ENCODE measurements around the gene FAM3D. TPM values are rescaled to one million over a fixed set of nuclear protein-coding genes. Genes with fewer than 3 reads are reported as not detected.

Gene FAM3D
- total and polyA plus RNA-seq, 2 of the 8 experiments (the other 6 are each of a cell fraction or from before 2014, with no cell fraction given), result not detected

GRCh38 chr3:58657036-58657520 is 9.5 kb downstream of the FAM3D start:
- whole genome bisulfite sequencing, 2 experiments (ENCODE audit: extremely low coverage in 1 of 2, insufficient coverage in 1 of 2, insufficient read length in 1 of 2, insufficient replicate concordance in 2 of 2, low coverage in 1 of 2, low lambda C conversion rate in 2 of 2, missing lambda C conversion rate in 1 of 2), result 74% methylated on average over 9 of the region's 9 CpGs; no CpG with 5 or more reads in 1 of the 2 experiments
- H4K8ac ChIP-seq (ENCODE audit: extremely low read depth, insufficient read depth, low read length), result no peak overlapping the region
- H2BK5ac ChIP-seq (ENCODE audit: low read depth, low read length), result no peak overlapping the region
- H2BK15ac ChIP-seq (ENCODE audit: low read length), result no peak overlapping the region
- H4K20me1 ChIP-seq (replicated peaks in 1 of 2; ENCODE audit: control insufficient read depth in 1 of 2, insufficient read depth in 2 of 2, low read length in 2 of 2), result peaks cover 0 to 2% of the 10 kb centered on the region in 2 experiments
- H3K56ac ChIP-seq (replicated peaks; ENCODE audit: insufficient read length, low read depth, low read length), result no peak overlapping the region
- no peak for DNase-seq (ENCODE audit: low read depth in 1 of 2, low spot score in 2 of 2)
- H2AK5ac ChIP-seq (ENCODE audit: low read depth, low read length), result no peak overlapping the region
- CTCF ChIA-PET (ENCODE audit: partially characterized antibody), result interaction anchor here (4.4 kb wide), 1 partner anchor 75 kb away, joined by 12 read pairs; no protein-coding TSS in a partner anchor
- H3K79me2 ChIP-seq (ENCODE audit: control insufficient read depth in 1 of 2, insufficient read depth in 2 of 2, low read length in 2 of 2), result no peaks in the 10 kb centered on the region
- H3K36me3 ChIP-seq (ENCODE audit: control insufficient read depth in 2 of 4, insufficient read depth in 4 of 4, low read length in 3 of 4), result no peaks in the 10 kb centered on the region
- H3K9ac ChIP-seq (replicated peaks in 1 of 4; ENCODE audit: extremely low read depth in 1 of 4, low read depth in 3 of 4, low read length in 3 of 4), result no peak overlapping the region
- H2BK20ac ChIP-seq (ENCODE audit: low read length), result no peak overlapping the region
- no peak overlapping the region for H2BK120ac ChIP-seq (replicated peaks; ENCODE audit: low read depth, low read length)
- no peak for FAIRE-seq
- no peak overlapping the region for H3K4ac ChIP-seq (replicated peaks; ENCODE audit: insufficient read length, low read depth, low read length)
- POLR2A ChIA-PET (ENCODE audit: partially characterized antibody), result no interaction called here
- H3K4me1 ChIP-seq (replicated peaks in 1 of 4; ENCODE audit: control insufficient read depth in 3 of 4, insufficient read depth in 4 of 4, low read length in 3 of 4), result no peaks in the 10 kb centered on the region
- H3K4me3 ChIP-seq (ENCODE audit: extremely low read depth in 1 of 4, insufficient read depth in 2 of 4, low read depth in 3 of 4, low read length in 4 of 4), result no peak overlapping the region
- H3K27me3 ChIP-seq (replicated peaks in 1 of 4; ENCODE audit: control insufficient read depth in 3 of 4, extremely low read depth in 1 of 4, insufficient read depth in 3 of 4, low read length in 3 of 4), result no peaks in the 10 kb centered on the region
- H3K14ac ChIP-seq (ENCODE audit: insufficient read length), result no peak overlapping the region
- H3K18ac ChIP-seq (ENCODE audit: extremely low read depth, low read length), result no peak overlapping the region
- no peak overlapping the region for H2AFZ ChIP-seq (ENCODE audit: low read length)
- no peak overlapping the region for H3K4me2 ChIP-seq (ENCODE audit: insufficient read depth in 1 of 2, low read depth in 2 of 2, low read length in 2 of 2)
- no peak overlapping the region for H3K23ac ChIP-seq (ENCODE audit: insufficient read length)
- no peak overlapping the region for H4K91ac ChIP-seq (replicated peaks; ENCODE audit: insufficient read length, low read length)
- no peaks in the 10 kb centered on the region for H3K79me1 ChIP-seq (ENCODE audit: low read depth, low read length)
- no peak overlapping the region for H4K5ac ChIP-seq (ENCODE audit: insufficient read length, low read depth, low read length)
- H2BK12ac ChIP-seq (ENCODE audit: low read depth, low read length), result no peak overlapping the region
- H3K27ac ChIP-seq (ENCODE audit: low read depth, low read length), result no peak overlapping the region
- peaks cover 7% of the 10 kb centered on the region; the same call in 1 of the 2 replicates for H3K23me2 ChIP-seq (ENCODE audit: low read depth, low read length)
- H3K9me3 ChIP-seq (ENCODE audit: insufficient read depth in 2 of 2, low read depth in 1 of 2, low read length in 1 of 2), result no peaks in the 10 kb centered on the region
- TF ChIP-seq YY1 (IDR thresholded peaks at IDR 0.05; ENCODE audit: low read depth, low read length) (no peak), CBX8 (IDR thresholded peaks at IDR 0.05; ENCODE audit: borderline replicate concordance, low read depth, low read length) (no peak), CHD2 (IDR thresholded peaks at IDR 0.05; ENCODE audit: low read length) (no peak), ZNF274 (IDR thresholded peaks at IDR 0.05; ENCODE audit: borderline replicate concordance, extremely low read depth, low read length) (no peak), SP1 (IDR thresholded peaks at IDR 0.05; ENCODE audit: low read depth, low read length) (no peak), JUND (IDR thresholded peaks at IDR 0.05; ENCODE audit: low read length) (no peak), SIRT6 (IDR thresholded peaks at IDR 0.05; ENCODE audit: low read length) (no peak), CEBPB (IDR thresholded peaks at IDR 0.05; ENCODE audit: low read depth, low read length) (no peak), SRF (IDR thresholded peaks at IDR 0.05; ENCODE audit: low read depth, low read length) (no peak), SAP30 (IDR thresholded peaks at IDR 0.05; ENCODE audit: insufficient read depth, insufficient replicate concordance, low read length) (no peak), RBBP5 (IDR thresholded peaks at IDR 0.05; ENCODE audit: borderline replicate concordance, low read depth, low read length) (no peak), RNF2 (IDR thresholded peaks at IDR 0.05; ENCODE audit: borderline replicate concordance, low read depth, low read length, missing control alignments, poor library complexity, severe bottlenecking) (no peak), CBX5 (IDR thresholded peaks at IDR 0.05; ENCODE audit: low read depth, low read length) (no peak), FOSL1 (IDR thresholded peaks at IDR 0.05; ENCODE audit: insufficient read depth, low read depth, low read length) (no peak), RFX5 (IDR thresholded peaks at IDR 0.05; ENCODE audit: borderline replicate concordance, low read depth, low read length) (no peak)
